D721Med (cell line): Measurements from ENCODE around the gene THSD4.

Source experiments
- DNase-seq: peaks from one replicate; pipeline ENCODE4 v3.0.0; 2011; ENCODE audit warnings: low spot score; ENCODE audit not compliant: insufficient read length
- FAIRE-seq: peaks from 2 replicates; lab custom pipeline; 2011; peaks lifted over from hg19 to GRCh38; lab: Jason Lieb, UNC
- CTCF ChIP-seq: IDR thresholded peaks from 2 replicates; pipeline ENCODE4 v1.5.1; 2012; ENCODE audit warnings: mild to moderate bottlenecking, control low read depth; ENCODE audit not compliant: insufficient read depth; ENCODE audit errors: missing control alignments

Gene THSD4

GRCh38 chr15:71290881-71291635 lies 175.8 kb downstream of the THSD4 start:
- DNase-seq (no peak), FAIRE-seq (no peak)
- no peak for TF ChIP-seq CTCF

GRCh38 chr15:71291723-71292122 lies 176.5 kb downstream of the THSD4 start:
- DNase-seq, result no peak
- no peak for FAIRE-seq
- no peak for TF ChIP-seq CTCF

- TF ChIP-seq CTCF, result no peak
- DNase-seq (no peak), FAIRE-seq (no peak)
Observed at GRCh38 chr15:71293723-71294122, 178.5 kb downstream of the THSD4 start.

GRCh38 chr15:71294251-71294910 lies 179.1 kb downstream of the THSD4 start:
- FAIRE-seq (no peak), DNase-seq (no peak)
- no peak for TF ChIP-seq CTCF

GRCh38 chr15:71294911-71295602 lies 179.8 kb downstream of the THSD4 start:
- no peak for TF ChIP-seq CTCF
- FAIRE-seq (no peak), DNase-seq (no peak)

GRCh38 chr15:71295603-71296314 lies 180.5 kb downstream of the THSD4 start:
- DNase-seq (no peak), FAIRE-seq (no peak)

More at GRCh38 chr15:71295603-71296314, 180.5 kb downstream of the THSD4 start:
- no peak for TF ChIP-seq CTCF
